Prostate gland (tissue), 2 donors: ENCODE data around the gene CDC42. TPM values are rescaled to one million over a fixed set of nuclear protein-coding genes. Genes with fewer than 3 reads are reported as not detected.

ENCODE experiments used
- DNase-seq: peaks from one replicate; pipeline ENCODE4 v3.0.0-alpha.2; 2019; ENCODE audit warnings: low spot score
- H3K27ac ChIP-seq, 2 donors: fragments of 200-600 bp; sonication (generic); 2 replicates each; pipeline ENCODE4 v1.5.1; 2017 to 2019
- H3K27me3 ChIP-seq: fragments of 200-600 bp; sonication (generic); replicated peaks from 2 replicates; pipeline ENCODE4 v1.5.1; 2019; ENCODE audit not compliant: insufficient read depth
- H3K36me3 ChIP-seq, 2 donors: fragments of 200-600 bp; sonication (generic); 1 replicate in 1 of 2; 2 replicates in 1 of 2; pipeline versions ENCODE4 v1.5.1 to v1.8.1; 2017 to 2019
- H3K4me1 ChIP-seq: fragments of 200-600 bp; sonication (generic); replicated peaks from 2 replicates; pipeline ENCODE4 v1.5.1; 2019
- H3K4me3 ChIP-seq, 2 donors: fragments of 200-600 bp; sonication (generic); 2 replicates each; pipeline ENCODE4 v1.5.1; 2017 to 2019
- H3K9me3 ChIP-seq: fragments of 200-600 bp; sonication (generic); 2 replicates; pipeline ENCODE4 v1.5.1; 2017
- POLR2A ChIP-seq: fragments of 450-650 bp; IDR thresholded peaks from one replicate; pipeline ENCODE4 v1.6.1; 2016; ENCODE audit warnings: antibody characterized with exemption, mild to moderate bottlenecking
- POLR2AphosphoS5 ChIP-seq: sonication (generic); formaldehyde crosslinking; IDR thresholded peaks from one replicate; pipeline ENCODE4 v1.6.1; 2017; ENCODE audit warnings: antibody characterized with exemption
- WGBS: methylation state at CpG from one replicate; pipeline ENCODE4 v1.1.5; 2018; 5-methylcytosine and 5-hydroxymethylcytosine counted together
- intact Hi-C: fragments of 100-400 bp; cut with DNase I; formaldehyde crosslinking; loops from one replicate; pipeline ENCODE4 v1.14.2; 2022
- total RNA-seq, 2 donors: library from RNA; depleted of rRNA; stranded (reverse); fragments of >200 nt; gene quantifications; one replicate each; pipeline ENCODE4 v1.1.0, GENCODE V29; 2016
- TF ChIP-seq, protein P1 (sequence below), 4 experiments: fragments of 200-600 bp in 2 of 4; fragments of 450-650 bp in 2 of 4; sonication (generic) in 2 of 4; IDR thresholded peaks; 1 replicate in 3 of 4; 2 replicates in 1 of 4; pipeline ENCODE4 v1.5.1; 2016 to 2019; ENCODE audit warnings: antibody characterized with exemption in 4 of 4, mild to moderate bottlenecking in 2 of 4, moderate library complexity in 2 of 4

Gene CDC42
- total RNA-seq, 2 donors from 2014 or later = 164 to 182 TPM

DNA sequence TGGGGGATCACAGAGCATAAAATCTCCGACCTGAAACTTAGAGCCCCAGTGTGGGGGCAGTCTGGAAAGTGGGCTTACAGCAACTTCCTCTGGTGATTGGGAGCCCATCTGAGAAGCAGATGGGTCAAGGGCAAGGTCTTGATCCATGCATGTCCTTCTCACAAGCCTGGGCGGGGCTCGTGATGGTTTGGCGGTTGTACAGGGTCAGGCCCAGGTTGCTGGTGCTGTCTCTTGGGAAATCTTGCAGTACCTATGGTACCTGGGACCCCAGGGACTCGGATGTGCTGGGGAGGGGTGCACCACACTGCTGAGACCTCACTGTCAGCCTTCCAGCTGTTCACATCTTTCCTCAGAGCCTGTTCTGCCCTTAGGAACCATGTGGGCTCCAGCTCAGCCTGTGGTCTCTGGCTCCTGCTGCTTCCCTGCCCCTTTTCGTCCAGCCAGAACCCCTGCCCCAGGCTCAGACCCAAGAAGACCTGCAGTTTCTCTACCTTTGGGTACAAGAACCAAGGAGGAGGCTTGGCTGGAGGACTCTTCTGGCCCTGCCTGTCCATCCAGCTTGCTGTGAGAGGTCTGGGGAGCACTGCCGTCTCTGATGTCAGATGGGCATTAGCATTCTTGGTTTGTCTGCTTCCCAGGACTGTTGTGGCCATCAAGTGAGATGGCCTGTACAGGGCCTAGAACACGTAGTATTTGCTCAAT, 65.9 kb downstream of the CDC42 start:
- H3K9me3 ChIP-seq = no peaks in the 10 kb centered on the region
- WGBS = 86% methylated on average over 6 of the region's 8 CpGs
- TF ChIP-seq POLR2A (no peak), POLR2AphosphoS5 (no peak)
- TF ChIP-seq, protein P1, sequence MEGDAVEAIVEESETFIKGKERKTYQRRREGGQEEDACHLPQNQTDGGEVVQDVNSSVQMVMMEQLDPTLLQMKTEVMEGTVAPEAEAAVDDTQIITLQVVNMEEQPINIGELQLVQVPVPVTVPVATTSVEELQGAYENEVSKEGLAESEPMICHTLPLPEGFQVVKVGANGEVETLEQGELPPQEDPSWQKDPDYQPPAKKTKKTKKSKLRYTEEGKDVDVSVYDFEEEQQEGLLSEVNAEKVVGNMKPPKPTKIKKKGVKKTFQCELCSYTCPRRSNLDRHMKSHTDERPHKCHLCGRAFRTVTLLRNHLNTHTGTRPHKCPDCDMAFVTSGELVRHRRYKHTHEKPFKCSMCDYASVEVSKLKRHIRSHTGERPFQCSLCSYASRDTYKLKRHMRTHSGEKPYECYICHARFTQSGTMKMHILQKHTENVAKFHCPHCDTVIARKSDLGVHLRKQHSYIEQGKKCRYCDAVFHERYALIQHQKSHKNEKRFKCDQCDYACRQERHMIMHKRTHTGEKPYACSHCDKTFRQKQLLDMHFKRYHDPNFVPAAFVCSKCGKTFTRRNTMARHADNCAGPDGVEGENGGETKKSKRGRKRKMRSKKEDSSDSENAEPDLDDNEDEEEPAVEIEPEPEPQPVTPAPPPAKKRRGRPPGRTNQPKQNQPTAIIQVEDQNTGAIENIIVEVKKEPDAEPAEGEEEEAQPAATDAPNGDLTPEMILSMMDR (IDR thresholded peaks at IDR 0.05) = no peak
- no peak overlapping the region for H3K4me3 ChIP-seq
- intact Hi-C loops = loop anchor here (10.0 kb wide), 1 partner anchor 296 kb away; no protein-coding TSS in a partner anchor
- H3K4me1 ChIP-seq = no peaks in the 10 kb centered on the region
- no peak overlapping the region for H3K27ac ChIP-seq
- no peaks in the 10 kb centered on the region for H3K27me3 ChIP-seq
- no peaks in the 10 kb centered on the region for H3K36me3 ChIP-seq
- no peak for DNase-seq

DNA sequence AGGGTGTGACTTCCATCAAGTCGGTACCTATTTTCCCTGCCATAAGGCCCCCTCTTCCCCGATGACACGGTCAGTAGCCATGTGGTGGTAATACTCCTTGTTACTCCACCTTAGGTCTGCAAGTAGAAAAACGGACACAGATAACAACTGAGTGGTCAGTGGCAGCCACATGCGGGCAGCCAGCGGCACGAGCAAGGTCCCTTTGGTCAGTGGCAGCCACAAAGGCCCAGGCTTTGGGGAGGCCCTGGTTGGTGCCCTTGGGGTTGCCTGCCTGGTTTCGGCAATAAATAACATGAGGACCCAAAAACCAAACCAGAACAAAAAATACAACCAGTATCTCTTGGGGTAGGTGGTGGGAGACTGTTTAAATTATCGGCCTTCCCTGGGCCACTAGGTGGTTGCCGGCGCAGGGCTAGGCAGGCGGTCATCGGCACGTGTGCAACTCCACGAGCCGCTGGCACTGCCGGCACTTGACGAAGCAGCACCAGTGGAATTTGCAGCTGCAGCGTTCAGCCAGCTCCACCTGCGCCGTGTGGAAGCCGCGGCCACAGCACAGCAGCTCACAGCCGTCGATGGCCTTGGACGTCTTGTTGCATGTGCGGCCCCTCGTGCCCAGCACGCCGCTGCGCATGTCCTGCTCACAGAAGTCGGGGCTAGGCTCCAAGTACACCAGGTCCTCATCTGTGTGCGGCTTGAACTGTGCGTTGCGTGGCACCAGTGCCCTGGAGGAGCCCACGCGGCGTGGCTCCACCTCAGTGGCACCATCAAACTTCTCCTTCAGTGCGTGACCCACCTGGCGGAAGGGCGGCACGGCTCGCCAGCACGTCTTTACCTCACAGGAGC, 67.3 kb downstream of the CDC42 start:
- H3K27ac ChIP-seq = no peak overlapping the region
- TF ChIP-seq POLR2A = no peak
- TF ChIP-seq, protein P1 (IDR thresholded peaks at IDR 0.05) = no peak
- no peak for TF ChIP-seq POLR2AphosphoS5
- no peaks in the 10 kb centered on the region for H3K4me1 ChIP-seq
- intact Hi-C loops = loop anchor here (10.0 kb wide), 1 partner anchor 295 kb away; no protein-coding TSS in a partner anchor
- no peaks in the 10 kb centered on the region for H3K9me3 ChIP-seq
- H3K27me3 ChIP-seq = no peaks in the 10 kb centered on the region
- DNase-seq = no peak
- H3K4me3 ChIP-seq = no peak overlapping the region
- H3K36me3 ChIP-seq = no peaks in the 10 kb centered on the region
- WGBS = 91% methylated on average over 39 of the region's 44 CpGs

DNA sequence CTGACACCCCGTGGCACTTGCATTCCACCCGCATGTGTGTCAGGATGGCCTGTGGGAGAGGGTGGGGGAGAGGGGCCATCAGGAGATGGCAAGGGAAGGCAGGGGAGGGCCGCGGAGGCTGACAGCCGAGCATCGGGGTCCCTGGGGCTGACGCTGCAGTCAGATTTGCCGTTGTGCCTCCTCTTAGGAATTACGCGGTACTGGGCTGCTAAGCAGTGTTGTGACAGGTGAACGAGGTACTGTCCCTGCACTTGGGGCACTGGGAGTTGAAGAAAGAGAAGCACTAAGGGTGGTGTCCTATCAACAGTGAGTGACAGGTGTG, 67.9 kb downstream of the CDC42 start:
- intact Hi-C loops = no loop called here
- Histone ChIP-seq H3K27me3 (no peaks in the 10 kb centered on the region), H3K9me3 (no peaks in the 10 kb centered on the region), H3K27ac (no peak overlapping the region), H3K36me3 (no peaks in the 10 kb centered on the region), H3K4me3 (no peak overlapping the region), H3K4me1 (no peaks in the 10 kb centered on the region)
- WGBS = 79% methylated on average over 11 of the region's 11 CpGs
- TF ChIP-seq, protein P1 (IDR thresholded peaks at IDR 0.05) = no peak
- TF ChIP-seq POLR2AphosphoS5 (no peak), POLR2A (no peak)
- no peak for DNase-seq

DNA sequence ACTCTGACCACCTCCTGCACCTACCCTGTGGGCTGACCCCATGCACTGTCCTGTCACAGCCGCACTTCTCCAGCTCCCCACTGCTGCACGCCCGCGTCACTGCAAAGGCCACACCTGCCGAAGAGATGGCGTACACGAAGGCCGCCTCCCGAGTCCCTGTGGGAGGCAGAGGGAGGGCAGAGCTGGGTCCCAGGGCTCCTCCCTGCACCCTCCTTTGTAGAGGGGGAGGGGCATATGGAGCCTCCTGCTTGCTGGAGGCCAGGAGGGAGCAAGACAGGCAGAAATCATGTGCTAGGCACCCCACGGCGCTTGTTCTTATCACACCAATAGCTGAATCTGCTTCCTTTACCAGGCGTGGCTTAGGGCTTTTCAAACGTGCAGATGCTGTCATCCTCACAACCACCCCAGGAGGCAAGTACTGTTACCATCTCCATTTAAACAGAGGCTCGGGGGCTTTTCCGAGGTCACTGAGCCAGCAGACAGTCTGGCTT, 69.0 kb downstream of the CDC42 start:
- Histone ChIP-seq H3K4me3 (no peak overlapping the region), H3K27ac (no peak overlapping the region), H3K9me3 (no peaks in the 10 kb centered on the region), H3K4me1 (no peaks in the 10 kb centered on the region), H3K36me3 (no peaks in the 10 kb centered on the region), H3K27me3 (no peaks in the 10 kb centered on the region)
- WGBS = 74% methylated on average over 14 of the region's 15 CpGs
- TF ChIP-seq POLR2AphosphoS5 = no peak
- TF ChIP-seq POLR2A = no peak
- TF ChIP-seq, protein P1 (IDR thresholded peaks at IDR 0.05) = no peak
- DNase-seq = no peak
- intact Hi-C loops = no loop called here
